ENCODE measurements around the gene ETNPPL.

Gene ETNPPL

GRCh38 chr4:108762559-108763225 lies at the start of gene ETNPPL:
ETNPPL (minus strand) TSS chr4:108763053; CDS start chr4:108762898, 155 bp downstream.
- no peaks in the 10 kb centered on the region for H3K27me3 ChIP-seq (ENCODE audit: control insufficient read depth, insufficient read depth, low read length)

GRCh38 chr4:108811486-108811885 lies 48.6 kb upstream of the ETNPPL start:
- Histone ChIP-seq H3K4me3 (ENCODE audit: low read depth, low read length) (no peak overlapping the region), H3K36me3 (ENCODE audit: control insufficient read depth, insufficient read depth, low read length) (no peaks in the 10 kb centered on the region), H2AFZ (no peak overlapping the region), H3K4me2 (ENCODE audit: low read length) (no peak overlapping the region), H3K9ac (no peak overlapping the region), H3K79me2 (no peaks in the 10 kb centered on the region), H3K4me1 (no peaks in the 10 kb centered on the region), H3K27ac (no peak overlapping the region), H3K27me3 (ENCODE audit: control insufficient read depth, insufficient read depth, low read length) (no peaks in the 10 kb centered on the region), H3K9me3 (ENCODE audit: control insufficient read depth, low read length) (no peaks in the 10 kb centered on the region)
- TF ChIP-seq CTCF (IDR thresholded peaks at IDR 0.05): no peak

More at GRCh38 chr4:108762559-108763225, at the start of gene ETNPPL:
- no peaks in the 10 kb centered on the region for H3K79me2 ChIP-seq
- H3K36me3 ChIP-seq (ENCODE audit: control insufficient read depth, insufficient read depth, low read length): no peaks in the 10 kb centered on the region
- peak within 1 kb of the TSS; percentile 88 for H2AFZ ChIP-seq
- peak within 1 kb of the TSS; percentile 71 for H3K4me3 ChIP-seq (ENCODE audit: low read depth, low read length)
- H3K9ac ChIP-seq: peak within 1 kb of the TSS; percentile 28
- no peaks in the 10 kb centered on the region for H3K4me1 ChIP-seq
- peak within 1 kb of the TSS; percentile 84 for H3K4me2 ChIP-seq (ENCODE audit: low read length)
- peak within 1 kb of the TSS; percentile 71 for H3K27ac ChIP-seq
- H3K9me3 ChIP-seq (ENCODE audit: control insufficient read depth, low read length): no peaks in the 10 kb centered on the region
- TF ChIP-seq CTCF (IDR thresholded peaks at IDR 0.05): no peak

- no peak overlapping the region for H3K4me2 ChIP-seq (ENCODE audit: low read length)
- H3K4me3 ChIP-seq (ENCODE audit: low read depth, low read length): no peak overlapping the region
- no peaks in the 10 kb centered on the region for H3K9me3 ChIP-seq (ENCODE audit: control insufficient read depth, low read length)
- no peak for TF ChIP-seq CTCF (IDR thresholded peaks at IDR 0.05)
- H3K27me3 ChIP-seq (ENCODE audit: control insufficient read depth, insufficient read depth, low read length): no peaks in the 10 kb centered on the region
- no peak overlapping the region for H3K9ac ChIP-seq
- H3K4me1 ChIP-seq: no peaks in the 10 kb centered on the region
- no peak overlapping the region for H2AFZ ChIP-seq
- no peaks in the 10 kb centered on the region for H3K36me3 ChIP-seq (ENCODE audit: control insufficient read depth, insufficient read depth, low read length)
- no peaks in the 10 kb centered on the region for H3K79me2 ChIP-seq
- H3K27ac ChIP-seq: no peak overlapping the region
Measured at GRCh38 chr4:108810087-108810486, 47.2 kb upstream of the ETNPPL start.

GRCh38 chr4:108804648-108805273 lies 41.9 kb upstream of the ETNPPL start:
- no peak overlapping the region for H3K27ac ChIP-seq
- H3K9me3 ChIP-seq (ENCODE audit: control insufficient read depth, low read length): no peaks in the 10 kb centered on the region
- no peak overlapping the region for H2AFZ ChIP-seq
- no peak for TF ChIP-seq CTCF (IDR thresholded peaks at IDR 0.05)
- no peak overlapping the region for H3K4me2 ChIP-seq (ENCODE audit: low read length)
- no peaks in the 10 kb centered on the region for H3K27me3 ChIP-seq (ENCODE audit: control insufficient read depth, insufficient read depth, low read length)
- H3K4me3 ChIP-seq (ENCODE audit: low read depth, low read length): no peak overlapping the region
- no peak overlapping the region for H3K9ac ChIP-seq
- H3K36me3 ChIP-seq (ENCODE audit: control insufficient read depth, insufficient read depth, low read length): no peaks in the 10 kb centered on the region
- H3K79me2 ChIP-seq: no peaks in the 10 kb centered on the region
- no peaks in the 10 kb centered on the region for H3K4me1 ChIP-seq

Measured in parathyroid adenoma (tissue), 2 donors.